ENCODE results near the gene ETV1.
"Not testable (repeated sequence)": the region's sequence is repeated elsewhere in the genome, so short reads cannot be mapped to it uniquely, and the experiment has no call there.

The ETV1 gene

GRCh38 chr7:13947535-13947934 is 41.9 kb downstream of the ETV1 start:
- DNase-seq = no peak
- intact Hi-C loops (cut with DNase I) = no loop called here

- DNase-seq = no peak
- intact Hi-C loops (cut with DNase I) = no loop called here
Observed at GRCh38 chr7:13946181-13946580, 43.3 kb downstream of the ETV1 start.

DNA sequence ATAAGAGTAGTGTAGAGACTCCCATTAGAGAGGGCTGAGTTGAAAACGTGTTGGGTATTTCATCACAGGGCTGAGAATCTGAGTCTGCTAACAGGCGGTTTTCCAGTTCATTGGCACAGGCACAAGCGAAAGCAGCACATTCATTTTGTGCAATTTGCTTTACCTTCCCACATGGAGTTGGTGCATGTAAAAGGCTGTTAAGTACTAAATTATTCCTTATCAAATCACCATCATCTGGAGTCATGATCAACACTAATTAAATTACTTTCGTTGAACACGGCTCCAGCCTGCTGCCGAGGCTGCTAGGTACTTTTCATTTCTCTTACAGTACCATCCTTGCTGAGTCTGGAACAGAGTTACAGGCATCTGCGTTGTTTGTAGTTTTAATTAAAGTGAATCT is 43.8 kb downstream of the ETV1 start:
- intact Hi-C loops (cut with DNase I) = no loop called here
- DNase-seq = peak in 6 of 42 donors; percentile 4 to 60 (median 25)

DNA sequence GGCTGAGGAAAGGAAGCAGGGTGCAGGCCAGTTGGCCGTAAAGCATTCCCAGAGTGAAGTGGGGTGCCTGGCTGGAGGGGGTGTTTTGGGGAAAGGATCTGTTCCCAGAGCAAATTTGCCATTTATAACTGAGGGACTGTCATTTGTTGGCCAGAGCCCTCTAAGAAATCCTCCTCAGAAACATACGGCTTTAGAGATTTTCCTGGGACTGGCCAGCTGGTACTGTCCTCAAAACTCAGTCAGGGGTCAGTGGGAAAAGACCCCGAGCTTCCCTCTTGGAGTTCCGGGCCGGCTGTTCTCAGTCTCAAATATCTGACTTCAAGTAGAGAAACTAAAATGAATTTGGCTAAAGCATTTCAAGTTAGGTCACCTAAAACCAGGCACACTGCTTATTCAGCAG is 55.9 kb downstream of the ETV1 start:
- DNase-seq = peak in 2 of 42 donors; percentile 11 to 20
- intact Hi-C loops (cut with DNase I) = no loop called here

DNA sequence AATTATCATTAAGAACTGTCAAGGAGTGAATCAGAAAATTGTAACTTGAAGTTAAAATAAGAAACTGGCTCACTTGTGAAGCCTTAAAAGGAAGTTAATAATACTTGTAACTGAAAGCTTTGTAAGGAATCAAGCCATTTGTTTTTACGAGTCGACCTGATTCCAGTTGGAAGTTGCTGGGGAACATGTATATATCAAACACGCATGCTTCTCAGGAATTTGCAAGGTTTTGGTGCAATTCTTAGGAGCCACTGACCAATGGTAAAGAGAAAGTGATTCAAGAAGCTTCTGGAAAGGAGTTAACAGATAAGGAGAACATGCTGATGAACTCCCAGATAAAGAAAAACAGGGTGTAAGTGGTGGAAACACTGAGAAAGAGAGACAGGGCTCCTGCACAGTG is 56.4 kb downstream of the ETV1 start:
- intact Hi-C loops (cut with DNase I) = no loop called here
- peak in 3 of 42 donors; percentile 7 to 13 (median 12) for DNase-seq

DNA sequence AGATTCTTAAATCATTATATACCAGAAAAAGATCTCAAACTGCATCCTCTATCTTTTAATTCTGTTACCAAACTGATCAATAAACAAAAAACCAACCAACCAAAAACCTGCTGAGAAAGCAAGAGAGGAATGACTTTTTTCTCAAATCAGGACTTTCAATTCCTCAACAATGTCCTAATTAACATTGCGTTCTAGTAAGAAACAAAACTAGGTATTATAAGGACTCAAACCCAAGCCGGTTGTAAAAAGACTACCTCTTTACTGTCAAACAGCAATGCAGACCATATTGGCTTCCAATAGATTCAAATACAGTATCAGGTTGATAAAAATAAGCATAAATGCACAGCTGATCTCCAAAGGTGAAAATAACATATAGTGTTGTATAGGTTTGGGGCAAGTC is 57.3 kb downstream of the ETV1 start:
- intact Hi-C loops (cut with DNase I) = no loop called here
- DNase-seq = no peak

GRCh38 chr7:13921062-13921461 is 68.4 kb downstream of the ETV1 start:
- intact Hi-C loops (cut with DNase I) = no loop called here
- DNase-seq = no peak

DNA sequence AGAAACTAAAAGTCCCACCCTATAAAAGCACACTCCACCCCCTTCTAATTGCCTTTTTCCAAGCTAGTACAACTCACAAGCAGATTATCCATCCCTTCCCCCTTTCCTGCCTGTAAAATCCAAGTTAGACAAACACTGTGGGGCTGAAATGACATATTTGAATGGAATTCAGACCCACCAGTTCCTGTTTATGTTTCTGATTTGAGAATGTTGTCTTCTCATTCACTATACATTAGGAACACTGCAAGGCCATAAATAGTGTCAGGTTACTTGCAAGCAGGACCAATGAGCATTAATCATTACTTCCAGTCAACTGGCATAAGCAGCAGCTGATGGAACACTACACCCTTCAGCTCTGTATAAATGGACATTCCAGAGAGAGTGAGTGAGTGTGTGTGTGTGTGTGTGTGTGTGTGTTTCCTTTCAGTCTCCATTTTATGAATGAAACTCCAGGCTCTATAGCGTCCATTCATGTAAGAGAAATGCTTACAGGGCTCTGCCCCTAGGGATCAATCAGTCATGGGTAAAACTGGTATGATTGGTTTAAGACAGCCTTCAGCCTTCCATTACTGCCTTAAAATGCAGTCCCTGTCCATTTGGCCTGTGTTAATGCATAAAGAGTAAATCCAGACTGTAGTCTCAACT is 69.3 kb downstream of the ETV1 start:
- intact Hi-C loops (cut with DNase I) = no loop called here
- DNase-seq = no peak

DNA sequence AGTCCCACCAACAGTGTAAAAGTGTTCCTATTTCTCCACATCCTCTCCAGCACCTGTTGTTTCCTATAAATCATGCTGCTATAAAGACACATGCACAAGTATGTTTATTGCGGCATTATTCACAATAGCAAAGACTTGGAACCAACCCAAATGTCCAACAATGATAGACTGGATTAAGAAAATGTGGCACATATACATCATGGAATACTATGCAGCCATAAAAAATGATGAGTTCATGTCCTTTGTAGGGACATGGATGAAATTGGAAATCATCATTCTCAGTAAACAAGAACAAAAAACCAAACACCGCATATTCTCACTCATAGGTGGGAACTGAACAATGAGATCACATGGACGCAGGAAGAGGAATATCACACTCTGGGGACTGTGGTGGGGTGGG is 71.1 kb downstream of the ETV1 start:
- intact Hi-C loops (cut with DNase I); DNase-seq: not testable (repeated sequence)

DNA sequence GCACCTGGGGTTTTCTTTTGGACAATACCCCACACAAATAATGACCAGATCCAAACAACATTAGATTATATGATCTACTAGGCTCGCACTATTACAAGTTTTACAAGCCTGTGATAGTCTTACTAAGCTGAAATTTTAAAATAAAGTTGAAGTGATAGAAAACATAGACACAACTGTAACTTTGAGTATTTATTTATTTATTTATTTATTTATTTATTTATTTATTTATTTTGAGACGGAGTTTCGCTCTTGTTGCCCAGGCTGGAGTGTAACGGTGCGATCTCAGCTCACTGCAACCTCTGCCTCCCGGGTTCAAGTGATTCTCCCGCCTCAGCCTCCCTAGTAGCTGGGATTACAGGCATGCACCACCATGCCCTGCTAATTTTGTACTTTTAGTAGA is 72.4 kb downstream of the ETV1 start:
- DNase-seq; intact Hi-C loops (cut with DNase I): not testable (repeated sequence)

- no peak for DNase-seq
- intact Hi-C loops (cut with DNase I) = no loop called here
Observed at GRCh38 chr7:13915891-13916290, 73.6 kb downstream of the ETV1 start.

DNA sequence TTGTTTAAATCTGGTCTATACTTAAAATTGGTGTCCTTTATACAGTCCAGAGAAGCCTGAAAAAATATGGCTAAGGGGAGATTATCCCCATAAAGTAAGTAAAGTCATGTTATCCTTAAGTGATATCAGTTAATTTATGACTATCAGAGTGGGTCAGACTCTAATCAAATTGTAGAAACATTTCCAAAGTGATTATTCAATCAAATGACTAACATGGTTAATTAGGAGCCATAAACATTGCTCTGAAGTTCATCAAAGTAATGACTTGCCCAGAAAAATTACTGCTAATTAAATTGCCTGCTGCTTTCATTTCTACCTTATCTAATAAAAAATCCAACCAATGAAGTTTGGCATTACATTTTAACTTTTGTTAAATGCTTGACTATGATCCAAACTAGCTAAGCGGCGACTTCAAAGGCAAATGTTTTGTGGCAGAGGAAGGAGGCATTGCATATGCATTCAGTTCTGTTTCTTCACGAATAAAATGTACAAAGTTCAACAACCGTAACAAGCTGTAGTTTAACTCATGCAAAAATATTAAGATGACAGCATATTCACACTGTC is 76.7 kb downstream of the ETV1 start:
- no peak for DNase-seq
- intact Hi-C loops (cut with DNase I) = no loop called here

GRCh38 chr7:13911909-13912308 is 77.6 kb downstream of the ETV1 start:
- no peak for DNase-seq
- intact Hi-C loops (cut with DNase I) = no loop called here

DNA sequence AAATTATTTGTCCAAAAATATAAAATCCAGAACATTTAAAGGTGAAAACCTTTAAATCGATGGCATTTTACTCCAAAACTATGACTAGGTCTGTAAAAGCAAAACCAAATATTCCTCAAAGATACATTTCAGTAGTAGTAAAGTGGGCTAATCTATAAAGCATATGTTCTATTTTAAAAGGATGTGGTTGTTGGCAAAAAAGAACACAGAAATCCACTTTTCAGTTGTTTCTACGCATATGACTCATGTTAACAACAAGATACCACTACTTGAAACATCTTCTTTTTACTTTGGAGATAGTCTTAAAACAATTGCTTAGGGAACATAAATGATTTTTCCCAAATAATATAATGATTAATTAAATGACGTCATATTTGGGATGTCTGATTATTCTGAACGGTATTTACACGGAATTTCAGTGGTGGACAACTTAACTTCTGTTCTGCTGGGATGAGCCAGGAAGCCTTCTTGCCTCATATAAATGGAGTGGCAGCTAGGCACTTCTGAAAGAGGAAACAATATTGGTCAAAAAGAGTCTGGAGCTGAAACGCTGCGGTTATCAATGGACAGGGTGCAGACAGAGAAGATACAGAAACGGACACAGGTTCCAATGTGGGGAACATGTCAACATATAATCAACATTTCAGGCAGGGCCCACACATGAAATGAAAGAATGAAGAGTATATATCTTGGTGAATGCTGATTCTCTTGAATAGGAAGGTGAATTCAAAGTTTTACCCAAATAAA is 78.5 kb downstream of the ETV1 start:
- intact Hi-C loops (cut with DNase I) = no loop called here
- no peak for DNase-seq

GRCh38 chr7:13908667-13909397 is 80.6 kb downstream of the ETV1 start:
- DNase-seq = no peak
- intact Hi-C loops (cut with DNase I) = no loop called here

- intact Hi-C loops (cut with DNase I) = no loop called here
Observed at GRCh38 chr7:13907831-13908230, 81.6 kb downstream of the ETV1 start.

DNA sequence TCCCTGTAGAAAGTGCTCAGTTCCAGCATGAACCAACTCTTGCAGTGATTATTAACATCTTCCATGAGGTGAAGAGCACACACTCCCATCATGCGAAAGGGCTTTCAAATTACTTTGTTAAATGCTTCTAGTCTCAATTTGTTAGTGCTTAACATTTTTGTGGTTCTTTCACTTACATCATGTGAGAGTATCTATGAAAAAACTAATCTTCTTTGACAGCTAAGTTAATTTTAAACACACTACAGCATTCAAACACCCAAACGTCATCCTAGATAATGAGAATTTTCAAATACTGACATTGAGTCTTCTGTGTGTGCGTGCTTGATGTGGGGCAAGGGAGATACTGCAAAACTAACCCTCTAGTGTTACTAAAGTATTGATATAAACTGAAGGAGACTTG is 84.8 kb downstream of the ETV1 start:
- intact Hi-C loops (cut with DNase I) = no loop called here

More at GRCh38 chr7:13907831-13908230, 81.6 kb downstream of the ETV1 start:
- no peak for DNase-seq

GRCh38 chr7:13904007-13904406 is 85.5 kb downstream of the ETV1 start:
- intact Hi-C loops (cut with DNase I) = no loop called here
- DNase-seq = no peak

More for the DNA sequence above, 84.8 kb downstream of the ETV1 start:
- DNase-seq = no peak

DNA sequence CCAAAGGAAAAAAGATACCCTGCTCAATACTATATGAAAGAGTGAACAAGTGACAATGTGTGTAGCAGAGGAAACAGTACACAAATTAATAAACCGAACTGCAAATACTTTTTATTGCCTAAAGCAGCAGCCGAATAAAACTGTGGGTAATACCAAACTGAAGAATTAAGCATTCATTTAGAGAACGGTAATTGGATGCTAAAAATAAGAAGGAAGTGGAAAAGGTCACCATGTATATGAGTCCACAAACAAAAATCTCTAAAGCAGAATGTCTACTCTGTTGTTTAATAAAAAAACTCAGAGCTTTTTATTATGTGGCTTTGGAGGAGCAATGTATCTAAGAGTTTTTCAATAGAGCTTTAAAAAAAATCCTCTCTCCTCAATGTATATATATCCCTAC is 87.9 kb downstream of the ETV1 start:
- DNase-seq = no peak
- intact Hi-C loops (cut with DNase I) = no loop called here

All from head of caudate nucleus (tissue), 42 donors.